Measurements from ENCODE around the gene SSH3.

GRCh38 chr11:67280788-67281551 is 22.4 kb upstream of the SSH3 start:
- TF ChIP-seq CTCF (IDR thresholded peaks at IDR 0.05; ENCODE audit: insufficient read depth, low read length, poor library complexity, severe bottlenecking) = no peak
- TF ChIP-seq EZH2phosphoT487 (conservative IDR thresholded peaks at IDR 0.05; ENCODE audit: low read length) = no peak

All from SU-DHL-6 (cell line).